ENCODE data around the gene BTBD17.

BTBD17 gene

GRCh38 chr17:74387365-74388218 is 25.9 kb upstream of the BTBD17 start:
- DNase-seq (ENCODE audit: low read depth in 2 of 2): no peak

DNA sequence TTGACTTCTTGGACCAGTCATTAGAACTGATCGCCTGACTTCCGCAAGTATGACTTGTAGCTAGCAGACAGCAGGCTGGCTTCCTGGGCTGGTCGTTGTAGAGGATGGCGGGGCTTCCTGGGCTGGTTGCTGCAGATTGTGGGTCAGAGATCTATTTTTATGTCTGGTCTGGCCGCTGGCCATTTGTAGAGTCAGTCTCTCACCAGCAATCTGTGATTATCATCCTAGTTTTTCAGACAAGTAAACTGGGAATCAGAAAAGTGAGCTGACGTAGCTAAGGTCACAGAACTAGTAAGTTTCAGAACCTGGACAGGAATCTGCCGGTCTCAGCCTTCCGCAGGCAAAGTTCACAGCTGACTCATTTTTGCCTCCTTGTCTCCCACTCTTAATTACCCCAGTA is 24.7 kb upstream of the BTBD17 start:
- no peak for DNase-seq (ENCODE audit: low read depth in 2 of 2)

DNA sequence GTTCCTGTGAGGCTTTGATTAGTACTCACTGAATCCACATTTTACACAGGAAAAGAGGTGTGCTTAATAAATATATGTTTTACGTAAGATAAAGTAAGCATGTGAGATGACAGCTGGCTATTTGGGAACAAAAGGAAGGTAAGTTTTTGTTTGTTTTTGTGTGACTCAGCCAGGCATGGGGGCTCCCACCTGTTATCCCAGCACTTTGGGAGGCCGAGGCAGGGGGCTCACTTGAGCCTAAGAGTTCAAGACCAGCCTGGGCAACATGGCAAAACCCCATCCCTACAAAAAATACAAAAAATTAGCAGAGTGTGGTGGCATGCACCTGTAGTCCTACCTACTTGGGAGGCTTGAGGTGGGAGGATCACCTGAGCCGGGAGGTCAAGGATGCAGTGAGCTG is 23.5 kb upstream of the BTBD17 start:
- DNase-seq (ENCODE audit: low read depth in 2 of 2): no peak

DNA sequence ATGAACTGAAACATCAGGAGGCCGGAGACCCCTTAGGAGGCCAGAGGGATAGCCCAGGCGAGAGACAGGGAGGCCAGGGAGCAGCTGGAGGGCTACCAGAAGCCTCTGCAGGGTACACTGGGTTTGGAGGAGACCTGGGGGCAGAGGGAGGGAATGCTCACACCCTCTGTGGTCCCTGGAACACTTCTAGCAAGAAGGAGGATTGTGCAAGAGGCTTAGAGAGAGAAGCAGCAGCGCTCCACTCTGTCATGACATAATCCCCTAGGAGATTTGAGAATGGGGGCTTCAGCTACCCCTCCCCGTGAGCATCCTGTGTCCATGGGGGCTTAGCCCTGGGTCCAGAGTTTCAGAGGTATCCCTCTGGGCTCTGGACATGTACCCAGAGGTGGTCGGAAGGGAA is 21.5 kb upstream of the BTBD17 start:
- DNase-seq (ENCODE audit: low read depth in 2 of 2): no peak

DNA sequence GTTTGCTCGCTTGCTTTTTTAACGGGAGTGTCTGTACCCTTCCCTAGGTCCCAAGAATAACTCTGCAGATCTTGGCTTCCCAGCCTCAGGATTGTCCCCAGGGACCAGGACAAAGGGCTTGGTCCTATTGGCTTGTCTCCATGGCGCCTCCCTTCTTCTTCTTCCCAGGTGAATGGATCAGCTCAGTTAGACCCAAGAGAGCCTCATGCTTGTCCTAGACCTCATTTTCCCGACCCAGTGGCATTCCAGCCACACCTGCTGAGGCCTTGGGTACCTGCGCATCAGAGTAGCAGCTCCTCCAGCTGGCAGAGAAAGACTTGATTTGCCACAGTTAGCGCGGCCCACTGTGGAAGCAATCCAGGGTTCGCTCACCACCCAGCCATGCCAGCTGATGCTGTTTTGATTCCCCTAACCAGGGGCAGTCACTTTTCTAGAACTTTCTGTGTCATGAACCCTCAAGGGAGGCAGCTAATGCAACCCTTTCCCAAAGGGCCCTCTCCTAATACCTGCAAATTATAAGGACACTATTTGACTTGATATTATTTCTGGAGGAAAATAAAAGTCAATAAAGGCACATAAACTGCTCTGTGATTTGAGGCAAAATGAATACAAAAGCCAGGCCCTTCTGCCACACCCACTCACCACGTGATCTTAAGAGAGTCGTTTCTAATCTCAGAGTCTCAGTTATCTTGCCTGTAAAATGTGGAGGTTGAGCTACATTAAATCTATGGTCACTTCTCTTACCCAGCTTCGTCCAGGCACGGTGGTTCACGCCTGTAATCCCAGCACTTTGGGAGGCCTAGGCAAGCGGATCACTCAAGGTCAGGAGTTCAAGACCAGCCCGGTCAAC is 19.5 kb upstream of the BTBD17 start:
- no peak for DNase-seq (ENCODE audit: low read depth in 2 of 2)

GRCh38 chr17:74380086-74380958 is 18.7 kb upstream of the BTBD17 start:
- no peak for DNase-seq (ENCODE audit: low read depth in 2 of 2)

- peak; percentile 92 to 94 for DNase-seq (ENCODE audit: low read depth in 2 of 2)
These were observed 17.9 kb upstream of the BTBD17 start for GRCh38 chr17:74379495-74380085.

DNA sequence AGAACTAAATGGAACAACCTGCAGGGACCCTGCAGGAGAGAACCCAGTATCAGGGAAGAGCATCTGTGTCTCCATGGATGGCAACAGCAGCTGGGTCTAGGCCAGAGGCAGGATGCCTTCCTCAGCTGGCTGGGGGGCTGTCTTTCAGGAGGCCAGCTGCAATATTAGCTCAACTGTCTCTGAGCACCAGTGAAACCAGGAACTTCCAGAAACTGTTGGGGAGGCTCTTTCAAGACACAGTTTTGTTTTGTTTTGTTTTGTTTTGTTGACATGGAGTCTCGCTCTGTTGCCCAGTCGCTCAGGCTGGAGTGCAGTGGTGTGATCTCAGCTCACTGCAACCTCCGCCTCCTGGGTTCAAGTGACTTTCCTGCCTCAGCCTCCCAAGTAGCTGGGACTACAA is 13.2 kb upstream of the BTBD17 start:
- DNase-seq (ENCODE audit: low read depth in 2 of 2): no peak

GRCh38 chr17:74373838-74374606 is 12.4 kb upstream of the BTBD17 start:
- DNase-seq (ENCODE audit: low read depth in 2 of 2): no peak

GRCh38 chr17:74372426-74372825 is 10.8 kb upstream of the BTBD17 start:
- no peak for DNase-seq (ENCODE audit: low read depth in 2 of 2)

DNA sequence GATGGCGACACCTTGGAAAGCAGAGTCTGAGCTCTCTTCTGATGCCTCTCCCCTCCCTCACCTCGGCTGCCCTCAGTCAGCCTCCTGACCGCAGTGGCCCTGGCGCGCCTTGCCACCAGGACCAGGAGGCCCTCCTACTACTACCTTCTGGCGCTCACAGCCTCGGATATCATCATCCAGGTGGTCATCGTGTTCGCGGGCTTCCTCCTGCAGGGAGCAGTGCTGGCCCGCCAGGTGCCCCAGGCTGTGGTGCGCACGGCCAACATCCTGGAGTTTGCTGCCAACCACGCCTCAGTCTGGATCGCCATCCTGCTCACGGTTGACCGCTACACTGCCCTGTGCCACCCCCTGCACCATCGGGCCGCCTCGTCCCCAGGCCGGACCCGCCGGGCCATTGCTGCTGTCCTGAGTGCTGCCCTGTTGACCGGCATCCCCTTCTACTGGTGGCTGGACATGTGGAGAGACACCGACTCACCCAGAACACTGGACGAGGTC is 10.0 kb upstream of the BTBD17 start:
- no peak for DNase-seq (ENCODE audit: low read depth in 2 of 2)

GRCh38 chr17:74369665-74370490 is 8.2 kb upstream of the BTBD17 start:
- no peak for DNase-seq (ENCODE audit: low read depth in 2 of 2)

DNA sequence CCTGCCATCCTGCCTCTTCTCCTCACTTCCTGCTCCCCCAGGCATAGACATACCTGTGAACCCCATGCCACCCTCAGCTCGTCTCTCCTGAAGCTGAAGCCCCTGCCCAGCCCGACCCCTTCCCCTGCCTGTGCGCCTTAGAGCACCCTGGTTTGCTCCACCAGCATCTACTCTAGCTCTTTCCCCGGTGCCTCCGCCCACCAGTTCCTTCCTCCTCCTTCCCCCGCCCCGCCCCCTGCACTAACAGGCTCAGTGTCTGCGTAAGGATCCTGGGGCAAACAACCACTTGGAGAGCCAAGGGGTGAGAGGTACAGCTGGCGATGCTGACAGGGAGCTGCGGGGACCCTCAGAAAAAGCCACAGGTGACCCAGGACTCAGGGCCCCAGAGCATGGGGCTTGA is 7.6 kb upstream of the BTBD17 start:
- DNase-seq (ENCODE audit: low read depth in 2 of 2): peak; percentile 60 to 69

DNA sequence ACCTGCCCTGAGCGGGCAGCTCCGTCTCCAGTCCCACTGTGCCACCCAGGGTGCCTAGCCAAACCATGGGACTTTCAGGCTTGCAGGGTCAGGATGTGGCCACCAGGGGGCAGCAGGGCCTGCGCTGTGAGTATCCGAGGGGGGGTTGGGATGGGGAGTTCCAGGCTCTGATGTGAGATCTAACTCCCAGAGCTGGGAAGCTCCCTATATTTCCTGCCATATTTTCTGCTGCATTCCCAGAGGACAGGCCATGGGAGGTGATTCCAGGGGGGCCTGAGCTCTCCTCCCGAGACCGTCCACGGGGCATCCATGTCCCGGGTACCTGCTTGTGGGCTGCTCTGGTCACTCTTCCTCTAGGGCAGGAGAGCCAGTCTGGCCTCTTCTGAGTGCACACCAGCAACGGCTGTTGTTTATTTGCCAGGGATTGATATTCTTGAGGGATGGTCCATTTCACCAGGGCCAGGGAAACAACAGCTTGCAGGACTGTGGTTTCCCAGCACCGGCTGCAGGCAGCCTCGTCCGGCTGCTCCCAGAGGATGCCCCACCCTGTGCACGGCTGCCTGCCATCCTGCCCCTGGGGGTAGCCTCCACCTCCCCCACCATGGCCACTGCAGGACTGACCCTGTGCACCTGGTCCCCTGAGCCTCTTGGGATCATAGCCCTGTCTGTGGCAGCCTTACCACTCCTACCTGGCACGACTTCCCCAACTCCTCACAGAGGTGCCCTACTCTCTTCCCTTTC is 6.8 kb upstream of the BTBD17 start:
- peak; percentile 66 to 69 for DNase-seq (ENCODE audit: low read depth in 2 of 2)

DNA sequence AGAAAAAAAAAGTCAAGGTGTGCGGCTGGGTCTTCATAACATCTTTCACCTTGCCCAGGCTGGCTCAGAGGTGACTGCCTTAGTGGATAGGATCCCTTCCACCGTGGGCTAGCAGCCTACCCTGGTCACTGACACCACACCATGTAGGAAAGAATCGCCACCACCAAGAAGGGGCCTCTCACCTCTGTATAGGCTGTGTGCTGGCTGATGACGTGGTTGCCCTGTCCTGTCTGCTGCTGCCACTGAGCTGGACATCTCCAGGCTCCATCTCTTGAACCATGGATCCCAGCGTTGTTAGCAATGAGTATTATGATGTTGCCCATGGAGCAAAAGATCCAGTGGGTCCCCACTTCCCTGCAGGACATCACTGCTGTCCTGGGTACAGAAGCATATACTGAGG is 5.5 kb upstream of the BTBD17 start, which contains the start of gene GPR142:
GPR142 (plus strand) TSS at position 301 of the 400 bp plus-strand sequence. CDS start 2,035 bp downstream, outside the sequence.
- DNase-seq (ENCODE audit: low read depth in 2 of 2): no peak

DNA sequence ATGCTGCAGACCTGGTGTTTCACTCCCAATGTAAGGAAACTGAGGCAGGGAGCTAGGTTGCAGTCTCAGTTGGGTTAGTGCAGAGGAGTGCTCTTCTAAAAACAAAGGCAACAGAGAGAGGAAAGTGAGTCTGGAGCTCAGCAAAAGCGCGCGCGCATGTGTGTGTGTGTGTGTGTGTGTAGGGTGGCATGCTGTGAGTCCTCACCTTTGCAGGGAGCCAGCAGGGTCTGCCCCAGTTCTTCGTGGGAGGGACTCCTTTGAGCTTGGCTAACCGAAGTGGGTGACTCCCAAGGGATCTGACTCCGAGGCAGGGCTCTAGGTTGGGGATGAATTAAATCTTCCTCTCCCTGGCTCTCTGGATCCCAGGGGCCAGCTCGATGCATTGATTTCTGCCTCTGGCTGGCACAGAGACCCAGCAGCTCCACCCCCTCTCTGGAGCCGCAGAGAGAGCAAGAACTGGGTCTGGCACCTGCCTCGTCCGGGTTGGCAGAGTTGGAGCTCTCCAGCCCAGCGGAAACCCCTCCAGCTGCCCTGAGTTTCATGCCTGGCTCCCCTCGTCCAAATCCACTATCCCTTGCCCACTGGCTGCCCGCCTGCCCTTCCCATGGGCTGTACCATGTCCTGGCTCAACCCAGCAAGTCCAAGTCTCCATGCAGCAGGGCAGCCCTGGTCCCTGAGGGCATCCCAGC is 1.3 kb upstream of the BTBD17 start:
- no peak for DNase-seq (ENCODE audit: low read depth in 2 of 2)

GRCh38 chr17:74362069-74362405 is 369 bp upstream of the BTBD17 start:
- DNase-seq (ENCODE audit: low read depth in 2 of 2): no peak

GRCh38 chr17:74360899-74361229 is 804 bp downstream of the BTBD17 start:
- no peak for DNase-seq (ENCODE audit: low read depth in 2 of 2)

DNA sequence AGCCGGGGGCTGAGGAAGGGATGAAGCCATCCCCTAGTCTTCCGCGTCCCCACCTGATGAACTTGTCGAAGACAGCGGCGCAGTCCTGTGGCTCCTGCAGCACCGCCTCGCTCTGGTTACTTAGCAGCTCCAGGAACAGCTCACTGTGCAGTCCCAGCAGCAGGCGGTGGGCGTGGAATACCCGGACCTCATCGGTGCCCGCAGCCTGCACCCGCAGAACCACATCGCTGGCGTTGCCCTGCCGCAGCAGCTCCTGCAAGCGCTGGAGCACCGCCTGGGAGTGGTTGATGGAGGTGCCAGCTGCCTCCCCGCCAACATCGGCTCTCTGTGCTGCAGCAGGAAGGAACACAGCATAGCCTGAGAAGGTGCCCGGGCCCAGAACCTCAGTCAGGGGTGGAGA is 1.8 kb downstream of the BTBD17 start:
- no peak for DNase-seq (ENCODE audit: low read depth in 2 of 2)

Data from stimulated activated CD4-positive, alpha-beta T cell treated with anti-CD3 and anti-CD28 coated beads, Interleukin-1b, Interleukin-23, amount 100 ng/mL, for 4 hours (primary cell).